Measurements from ENCODE around the gene LSM7.

Gene LSM7

GRCh38 chr19:2323707-2324106 is 4.7 kb downstream of the LSM7 start:
- DNase-seq (ENCODE audit: low spot score), result no peak

DNA sequence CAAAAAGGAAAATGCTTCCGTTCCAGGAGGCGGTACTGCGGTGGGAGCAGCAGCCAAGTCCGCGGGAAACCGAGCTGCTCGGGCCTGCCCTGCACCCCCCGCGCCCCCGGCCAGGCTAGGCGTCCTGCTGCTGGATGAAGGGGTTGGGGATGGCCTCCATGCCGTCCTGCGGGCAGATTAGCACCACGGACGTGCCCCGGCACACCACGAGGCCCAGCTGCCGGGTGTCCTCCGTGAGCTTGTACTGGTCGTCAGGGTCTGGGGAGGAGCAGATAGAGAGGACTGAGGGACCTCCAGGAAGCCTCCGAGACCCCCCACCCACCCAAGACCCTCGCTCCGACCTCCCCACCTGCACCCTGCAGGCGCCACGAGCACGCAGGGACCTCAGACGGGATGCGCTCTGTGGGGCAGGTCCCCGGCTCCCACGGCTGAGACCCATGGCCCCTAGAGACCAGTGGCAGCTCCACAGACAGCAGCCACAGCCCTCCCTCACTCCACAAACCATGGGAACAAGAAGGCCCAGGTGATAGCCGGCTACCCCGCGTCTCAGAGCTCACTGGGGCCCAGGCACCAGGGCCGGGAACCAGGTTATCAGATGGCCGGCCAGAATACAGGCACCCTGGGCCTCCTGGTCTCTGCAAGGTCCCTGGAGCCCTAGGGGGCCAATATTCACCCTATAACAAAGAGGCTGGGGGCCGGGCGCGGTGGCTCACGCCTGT is 6.7 kb downstream of the LSM7 start:
- DNase-seq (ENCODE audit: low spot score), result no peak

DNA sequence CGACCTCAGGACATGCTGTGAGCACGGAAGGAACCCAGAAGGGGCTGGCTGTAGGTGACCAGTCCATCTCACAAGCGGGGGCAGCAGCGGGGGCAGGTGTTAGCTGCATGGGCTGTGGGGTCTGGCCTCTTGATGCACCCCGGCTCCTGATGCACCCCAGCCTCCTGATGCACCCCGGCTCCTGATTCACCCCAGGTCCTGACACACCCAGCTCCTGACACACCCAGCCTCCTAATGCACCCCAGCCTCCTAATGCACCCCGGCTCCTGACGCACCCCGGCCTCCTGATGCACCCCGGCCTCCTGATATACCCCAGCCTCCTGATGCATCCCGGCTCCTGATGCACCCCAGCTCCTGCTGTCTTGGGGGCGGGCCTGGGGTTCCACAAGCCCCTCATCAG is 7.4 kb downstream of the LSM7 start:
- no peak for DNase-seq (ENCODE audit: low spot score)

DNA sequence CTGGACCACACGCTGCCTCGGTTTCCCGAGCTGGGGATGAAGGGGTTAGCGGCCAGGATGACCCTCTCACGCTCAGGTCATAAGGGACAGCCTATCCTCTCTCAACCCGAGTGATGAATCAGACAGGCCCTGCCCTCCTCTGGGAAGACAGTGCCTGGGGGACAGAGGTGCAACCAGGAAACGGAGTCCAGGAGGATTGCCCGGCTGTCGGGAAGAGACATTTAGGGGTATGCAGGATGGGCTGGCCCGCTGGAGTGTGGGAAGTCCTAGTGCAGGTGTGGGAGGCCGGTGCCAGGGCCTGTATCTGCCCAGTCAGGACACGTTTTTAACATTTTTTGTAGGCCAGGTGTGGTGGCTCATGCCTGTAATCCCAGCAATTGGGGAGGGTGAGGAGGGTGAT is 8.3 kb downstream of the LSM7 start:
- no peak for DNase-seq (ENCODE audit: low spot score)

- no peak for DNase-seq (ENCODE audit: low spot score)
Measured at GRCh38 chr19:2319551-2319950, 8.8 kb downstream of the LSM7 start.

- no peak for DNase-seq (ENCODE audit: low spot score)
Measured at GRCh38 chr19:2318923-2319322, 9.5 kb downstream of the LSM7 start.

DNA sequence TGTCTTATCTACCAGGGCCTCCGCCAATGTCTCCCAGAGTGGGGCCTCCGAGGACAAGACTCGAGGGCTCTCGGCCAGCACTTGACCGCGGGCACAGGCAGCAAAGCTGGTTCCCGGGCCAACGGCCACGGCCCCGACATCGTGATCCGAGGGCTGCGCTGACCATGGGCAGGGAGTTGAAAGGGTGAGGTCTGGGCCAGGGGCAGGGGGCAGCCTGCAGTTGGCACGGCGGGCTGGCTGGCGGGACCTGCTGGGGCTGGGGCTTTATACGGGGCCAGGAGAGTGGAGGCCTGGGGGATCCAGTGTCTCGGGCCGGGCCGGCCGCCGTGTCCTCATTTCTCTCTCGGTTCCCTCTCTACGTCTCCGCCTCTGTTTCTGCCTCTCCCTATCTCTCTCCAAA is 10.6 kb downstream of the LSM7 start:
- no peak for DNase-seq (ENCODE audit: low spot score)

- DNase-seq (ENCODE audit: low spot score), result no peak
Measured at GRCh38 chr19:2317300-2317699, 11.1 kb downstream of the LSM7 start.

- peak; percentile 14 for DNase-seq (ENCODE audit: low spot score)
Measured at GRCh38 chr19:2315818-2316353, 12.5 kb downstream of the LSM7 start.

DNA sequence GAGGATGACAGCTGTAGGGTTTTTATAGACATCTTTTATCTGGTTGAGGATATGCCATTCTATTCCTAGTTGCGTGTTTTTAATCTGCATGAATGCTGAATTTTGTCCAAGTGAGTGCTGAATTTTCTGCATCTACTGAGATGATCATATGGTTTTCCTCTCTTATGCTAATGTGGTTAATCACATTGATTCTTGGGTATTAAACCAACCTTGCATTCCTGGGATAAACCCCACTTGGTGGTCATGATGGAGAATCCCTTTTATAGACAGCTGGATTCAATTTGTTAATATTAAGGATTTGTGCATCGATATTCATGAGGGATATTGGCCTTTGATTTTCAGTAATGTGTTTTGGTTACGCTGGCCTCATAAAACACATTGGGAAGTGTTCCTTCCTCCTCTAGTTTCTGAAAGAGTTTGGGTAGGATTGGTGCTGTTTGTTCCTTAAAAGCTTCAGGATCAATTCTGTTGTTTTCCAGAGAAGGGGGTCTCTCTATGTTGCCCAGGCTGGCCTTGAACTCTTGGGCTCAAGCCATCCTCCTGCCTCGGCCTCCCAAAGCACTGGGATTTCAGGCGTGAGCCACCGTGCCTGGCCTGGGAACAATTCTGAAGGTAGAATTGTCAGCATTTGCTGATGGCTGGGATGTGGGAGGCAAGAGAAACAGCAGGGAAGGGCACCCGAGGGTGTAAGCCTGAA is 13.1 kb downstream of the LSM7 start:
- DNase-seq (ENCODE audit: low spot score), result no peak

DNA sequence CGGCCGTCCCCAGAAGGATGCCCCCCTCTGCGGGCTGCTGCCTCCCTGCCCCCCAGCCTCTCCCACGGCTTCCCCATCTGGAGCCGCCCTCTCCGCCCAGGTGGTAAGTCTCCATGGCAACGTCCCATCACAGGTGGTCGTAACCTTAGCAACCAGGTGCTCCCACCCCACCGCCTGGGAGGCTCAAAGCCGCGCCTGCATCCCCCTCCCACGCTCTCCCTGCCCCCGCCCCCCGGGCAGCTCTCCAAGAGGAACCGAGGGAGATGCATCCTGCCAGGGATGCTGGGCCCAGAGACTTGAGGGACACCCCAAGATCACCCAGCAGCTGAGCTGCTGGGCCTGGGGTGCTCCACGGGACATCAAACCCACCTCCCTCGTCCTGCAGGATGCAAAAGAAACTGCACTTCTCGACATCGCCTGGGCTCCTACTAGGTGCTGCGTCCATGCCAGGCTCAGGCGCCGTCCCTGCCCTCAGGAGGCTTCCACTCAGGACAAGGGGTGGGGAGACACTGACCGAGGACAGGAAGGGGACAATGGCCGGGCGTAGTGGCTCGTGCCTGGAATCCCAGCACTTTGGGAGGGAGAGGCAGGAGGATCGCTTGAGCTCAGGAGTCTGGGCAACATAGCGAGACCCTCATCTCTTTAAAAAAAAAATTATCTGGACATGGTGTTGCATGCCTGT is 15.4 kb downstream of the LSM7 start:
- DNase-seq (ENCODE audit: low spot score), result no peak

DNA sequence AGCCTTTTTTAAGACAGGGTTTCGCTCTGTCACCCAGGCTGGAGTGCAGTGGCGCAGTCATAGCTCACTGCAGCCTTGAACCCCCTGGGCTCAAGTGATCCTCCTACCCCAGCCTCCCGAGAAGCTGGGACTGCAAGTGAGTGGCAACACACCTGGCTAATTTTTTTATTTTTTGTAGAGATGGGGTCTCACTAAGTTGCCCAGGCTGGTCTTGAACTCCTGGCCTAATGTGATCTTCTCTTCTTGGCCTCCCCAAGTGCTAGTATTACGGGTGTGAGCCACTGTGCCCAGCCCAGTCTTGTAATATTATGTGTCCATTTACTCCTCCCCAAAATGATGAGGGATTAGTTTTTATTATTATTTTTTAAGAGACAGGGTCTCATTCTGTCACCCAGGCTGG is 17.3 kb downstream of the LSM7 start:
- no peak for DNase-seq (ENCODE audit: low spot score)

DNA sequence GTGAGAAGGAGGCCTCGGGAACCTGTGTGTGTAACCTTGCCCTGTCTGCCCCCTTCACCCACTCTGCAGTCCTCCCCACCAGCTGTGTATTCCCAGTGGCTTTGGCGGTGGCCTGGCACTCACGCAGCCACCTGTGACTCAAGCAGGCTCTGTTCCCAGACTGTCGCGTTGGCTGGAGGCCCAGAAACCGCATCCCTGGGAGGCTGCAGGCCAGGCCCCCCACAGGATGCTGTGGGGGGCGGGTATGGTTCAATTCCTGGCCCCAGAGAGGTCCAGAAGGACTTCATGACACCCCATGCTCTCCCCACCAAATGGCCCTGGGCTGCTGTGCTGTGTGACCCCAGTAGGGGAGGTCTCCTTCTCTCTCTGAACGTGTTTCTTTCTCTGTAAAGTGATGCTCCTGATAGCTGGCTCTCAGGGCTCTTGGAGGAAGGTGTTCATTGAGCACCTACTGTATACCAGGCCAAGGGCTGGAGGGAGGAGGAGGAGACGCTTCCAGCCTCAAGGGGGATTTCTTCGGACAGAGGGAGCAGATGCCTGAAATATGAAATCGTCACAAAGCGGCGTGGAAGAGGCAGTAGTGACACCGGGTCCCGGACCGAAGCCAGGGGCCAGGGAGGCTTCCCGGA is 18.5 kb downstream of the LSM7 start:
- DNase-seq (ENCODE audit: low spot score), result no peak

- no peak for DNase-seq (ENCODE audit: low spot score)
Measured at GRCh38 chr19:2308114-2308556, 20.3 kb downstream of the LSM7 start, which contains the start of gene LINGO3. Gene LINGO3 (minus strand): TSS chr19:2308154. CDS start chr19:2291776, 16,378 bp downstream.

DNA sequence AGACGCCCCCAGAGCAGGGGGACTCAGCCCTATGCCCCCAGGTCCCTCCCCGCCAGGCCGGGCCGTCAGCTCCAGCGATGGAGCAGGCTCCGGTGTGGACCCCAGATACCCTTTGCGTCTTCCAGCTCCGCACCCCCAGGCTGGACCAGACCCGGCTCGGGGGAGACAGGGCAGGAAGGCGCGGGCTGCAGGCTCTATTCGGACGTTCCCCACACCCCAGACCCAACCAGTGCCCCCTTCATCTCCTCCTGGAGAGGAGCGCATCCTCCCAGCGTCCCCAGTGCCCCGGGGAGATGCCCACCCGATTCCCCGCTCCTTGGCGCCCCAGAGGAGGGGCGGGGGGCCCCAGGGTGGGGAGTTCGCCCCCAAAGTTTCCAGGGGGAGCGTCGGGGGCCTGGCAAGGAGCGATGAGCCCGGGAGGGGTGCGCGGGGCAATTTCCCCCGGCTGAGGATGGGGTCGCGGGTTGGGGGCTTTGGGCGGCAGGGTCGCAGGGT is 20.8 kb downstream of the LSM7 start:
- DNase-seq (ENCODE audit: low spot score), result no peak

GRCh38 chr19:2306971-2307370 is 21.4 kb downstream of the LSM7 start:
- no peak for DNase-seq (ENCODE audit: low spot score)

DNA sequence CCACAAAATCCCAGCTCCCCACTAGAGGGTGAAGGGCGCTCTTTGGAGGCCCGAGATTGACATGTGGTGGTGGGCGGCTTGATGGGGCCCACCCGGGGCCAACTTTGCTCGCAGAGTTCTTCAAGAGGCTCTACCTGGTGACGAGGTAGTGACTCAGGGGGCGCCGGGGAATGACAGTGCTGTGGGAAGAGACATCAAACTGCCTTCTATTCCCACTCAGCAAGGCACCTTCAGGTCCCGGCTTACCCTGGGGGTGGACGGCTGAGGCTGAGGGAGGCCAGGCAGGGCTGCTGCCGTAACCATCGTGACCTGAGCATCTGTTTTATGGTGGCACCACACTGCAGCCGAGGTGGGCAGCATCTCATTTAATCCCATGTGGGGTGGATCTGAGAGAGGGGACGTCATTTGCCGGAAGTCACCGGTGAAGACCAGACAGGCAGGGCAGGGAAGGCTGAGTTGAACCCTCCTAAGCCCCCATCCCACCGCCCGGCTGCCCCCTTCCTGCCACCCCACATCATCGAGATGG is 22.0 kb downstream of the LSM7 start:
- DNase-seq (ENCODE audit: low spot score), result no peak

GRCh38 chr19:2305452-2306280 is 22.7 kb downstream of the LSM7 start:
- no peak for DNase-seq (ENCODE audit: low spot score)

DNA sequence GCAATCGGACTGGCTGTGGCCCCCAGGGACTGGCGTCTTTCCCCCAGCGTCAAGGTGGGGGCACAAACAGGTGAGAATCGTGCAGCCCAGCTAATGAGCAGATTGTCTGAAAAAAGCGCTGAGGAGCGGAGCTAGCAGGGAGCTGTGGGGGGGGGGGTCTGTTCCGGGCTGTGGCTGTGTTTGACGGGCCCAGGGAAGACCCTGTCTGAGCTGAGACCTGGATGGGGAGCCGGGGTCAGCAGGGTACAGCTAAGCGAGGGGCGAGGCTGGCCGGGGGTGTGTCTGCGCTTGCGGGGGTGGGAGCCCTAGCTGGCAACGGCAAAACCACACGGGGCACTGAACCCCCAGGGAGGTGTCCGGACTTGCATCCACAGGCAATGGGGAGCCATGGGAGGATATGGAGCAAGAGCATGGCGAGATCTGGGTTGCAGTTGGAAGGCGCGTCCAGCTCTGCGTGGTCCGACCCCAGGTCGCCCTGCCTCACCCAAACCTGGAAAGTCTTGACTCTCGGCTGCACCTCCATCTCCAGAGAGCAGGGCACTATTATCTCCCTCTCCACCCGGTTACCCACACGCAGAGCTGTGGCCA is 25.1 kb downstream of the LSM7 start:
- no peak for DNase-seq (ENCODE audit: low spot score)
